Kidney (tissue), 14 donors: ENCODE results near the gene AFF4. TPM values are rescaled to one million over a fixed set of nuclear protein-coding genes. Genes with fewer than 3 reads are reported as not detected.

Source experiments
- DNase-seq, 5 donors: peaks; one replicate each; pipeline ENCODE4 v3.0.0-alpha.2; 2013 to 2020
- FAIRE-seq: peaks from 2 replicates; lab custom pipeline; 2012; peaks lifted over from hg19 to GRCh38; lab: Jason Lieb, UNC
- H3K27ac ChIP-seq, 2 donors: one replicate each; pipeline ENCODE4 v1.7.0; 2013; ENCODE audit warnings: low read depth in 2 of 2, low read length in 2 of 2, inconsistent platforms in 1 of 2
- H3K27me3 ChIP-seq: one replicate; pipeline ENCODE4 v1.7.1; 2013; ENCODE audit warnings: low read length, inconsistent platforms; ENCODE audit not compliant: control insufficient read depth, insufficient read depth
- H3K36me3 ChIP-seq, 3 donors: one replicate each; pipeline versions ENCODE4 v1.7.0 to v1.7.1; 2013; ENCODE audit warnings: low read length in 3 of 3, control low read depth in 1 of 3, inconsistent platforms in 1 of 3; ENCODE audit not compliant: insufficient read depth in 3 of 3, control insufficient read depth in 2 of 3
- H3K4me1 ChIP-seq, 3 donors: one replicate each; pipeline versions ENCODE4 v1.7.0 to v1.7.1; 2013; ENCODE audit warnings: low read length in 3 of 3, inconsistent platforms in 1 of 3, low read depth in 1 of 3; ENCODE audit not compliant: control insufficient read depth in 2 of 3, insufficient read depth in 2 of 3
- H3K4me3 ChIP-seq, 3 donors: one replicate each; pipeline versions ENCODE4 v1.7.0 to v1.8.1; 2013; ENCODE audit warnings: low read length in 3 of 3, control low read depth in 1 of 3, inconsistent platforms in 1 of 3
- H3K9ac ChIP-seq, 3 donors: one replicate each; pipeline versions ENCODE4 v1.7.0 to v1.7.1; 2013; ENCODE audit warnings: low read length in 3 of 3, control low read depth in 1 of 3, inconsistent platforms in 1 of 3
- H3K9me3 ChIP-seq, 3 donors: one replicate each; pipeline versions ENCODE4 v1.7.0 to v1.7.1; 2013; ENCODE audit warnings: low read length in 3 of 3, control low read depth in 1 of 3, inconsistent platforms in 1 of 3; ENCODE audit not compliant: control insufficient read depth in 2 of 3, insufficient read depth in 1 of 3
- CTCF ChIP-seq: IDR thresholded peaks from 3 replicates; pipeline ENCODE4 v1.5.1; 2012; ENCODE audit warnings: mild to moderate bottlenecking, moderate library complexity, borderline replicate concordance; ENCODE audit not compliant: insufficient read depth; ENCODE audit errors: extremely low read depth
- intact Hi-C: fragments of 100-400 bp; cut with DNase I; formaldehyde crosslinking; loops from one replicate; pipeline ENCODE4 v1.11.1; 2022
- polyA plus RNA-seq: library from polyadenylated mRNA; stranded (reverse); fragments of 350-450 nt; fragmentation: Illumina TruSeq; extraction: RNeasy Lipid Tissue Mini Kit (QIAGEN cat#74804); gene quantifications from one replicate; pipeline ENCODE4 v1.2.3, GENCODE V29; 2014; ENCODE audit warnings: low read depth, low replicate concordance; ENCODE audit not compliant: insufficient read depth
- total RNA-seq: library from RNA; stranded (reverse); fragmentation: NEBNext Ultra II Directional; extraction: Animal tissue kit (Norgen Biotek cat#: 25700); gene quantifications from one replicate; pipeline ENCODE4 v1.2.1, GENCODE V29; 2021
- donor health status: control.
- donor health status: control.
- donor health status: control.
- donor health status: control.
- donor health status: control.
- donor health status: DM: yes; HTN: yes; CAD: no.
- donor health status: Normal renal cell carcinoma (clear cell type).

AFF4 gene
- total and polyA plus RNA-seq, 2 donors from 2014 or later, result 8.8 to 83.7 TPM

GRCh38 chr5:132886064-132886823 lies 77.2 kb downstream of the AFF4 start:
- FAIRE-seq (no peak), DNase-seq (no peak)
- no peak overlapping the region for H3K9ac ChIP-seq
- no peak overlapping the region for H3K27ac ChIP-seq
- H3K36me3 ChIP-seq, result peaks cover 19 to 38% (median 28%) of the 10 kb centered on the region in 3 donors
- no peaks in the 10 kb centered on the region for H3K27me3 ChIP-seq
- H3K4me3 ChIP-seq, result no peak overlapping the region
- H3K9me3 ChIP-seq, result no peaks in the 10 kb centered on the region
- TF ChIP-seq CTCF, result no peak
- intact Hi-C loops, result no loop called here
- H3K4me1 ChIP-seq, result no peaks in the 10 kb centered on the region

- Histone ChIP-seq H3K36me3 (peaks cover 25 to 54% (median 39%) of the 10 kb centered on the region in 3 donors), H3K4me1 (no peaks in the 10 kb centered on the region), H3K9me3 (no peaks in the 10 kb centered on the region), H3K4me3 (no peak overlapping the region), H3K27ac (no peak overlapping the region), H3K27me3 (no peaks in the 10 kb centered on the region), H3K9ac (no peak overlapping the region)
- no peak for DNase-seq
- intact Hi-C loops, result no loop called here
- no peak for TF ChIP-seq CTCF
- no peak for FAIRE-seq
These were observed 78.9 kb downstream of the AFF4 start for GRCh38 chr5:132884548-132884947.

GRCh38 chr5:132883261-132883834 lies 80.1 kb downstream of the AFF4 start:
- H3K36me3 ChIP-seq, result peaks cover 25 to 53% (median 41%) of the 10 kb centered on the region in 3 donors
- peak; percentile 44 for FAIRE-seq

More at GRCh38 chr5:132883261-132883834, 80.1 kb downstream of the AFF4 start:
- Histone ChIP-seq H3K27ac (no peak overlapping the region), H3K4me3 (no peak overlapping the region), H3K4me1 (no peaks in the 10 kb centered on the region), H3K27me3 (no peaks in the 10 kb centered on the region), H3K9ac (no peak overlapping the region), H3K9me3 (no peaks in the 10 kb centered on the region)
- peak in 3 of 5 donors; percentile 54 to 87 (median 75) for DNase-seq
- TF ChIP-seq CTCF, result peak; percentile 66
- intact Hi-C loops, result no loop called here
